Transverse colon (tissue), 4 donors: ENCODE measurements around the gene CDHR4.

Experiments used
- EP300 ChIP-seq: sonication (generic); formaldehyde crosslinking; IDR thresholded peaks from one replicate; pipeline ENCODE4 v1.6.1; 2017; ENCODE audit warnings: antibody characterized with exemption, low read depth
- POLR2A ChIP-seq: fragments of 450-650 bp; IDR thresholded peaks from one replicate; pipeline ENCODE4 v1.6.1; 2016; ENCODE audit warnings: antibody characterized with exemption, mild to moderate bottlenecking, moderate library complexity
- POLR2AphosphoS5 ChIP-seq, 3 donors: sonication (generic); formaldehyde crosslinking; IDR thresholded peaks; one replicate each; pipeline ENCODE4 v1.6.1; 2016; ENCODE audit warnings: antibody characterized with exemption in 3 of 3
- TF ChIP-seq, protein P1 (sequence below), 5 experiments: fragments of 200-600 bp in 3 of 5; fragments of 450-650 bp in 2 of 5; sonication (generic) in 3 of 5; IDR thresholded peaks; 1 replicate in 2 of 5; 2 replicates in 3 of 5; pipeline ENCODE4 v1.5.1; 2016 to 2017; ENCODE audit warnings: antibody characterized with exemption in 5 of 5, inconsistent platforms in 3 of 5, mild to moderate bottlenecking in 2 of 5, moderate library complexity in 1 of 5

DNA sequence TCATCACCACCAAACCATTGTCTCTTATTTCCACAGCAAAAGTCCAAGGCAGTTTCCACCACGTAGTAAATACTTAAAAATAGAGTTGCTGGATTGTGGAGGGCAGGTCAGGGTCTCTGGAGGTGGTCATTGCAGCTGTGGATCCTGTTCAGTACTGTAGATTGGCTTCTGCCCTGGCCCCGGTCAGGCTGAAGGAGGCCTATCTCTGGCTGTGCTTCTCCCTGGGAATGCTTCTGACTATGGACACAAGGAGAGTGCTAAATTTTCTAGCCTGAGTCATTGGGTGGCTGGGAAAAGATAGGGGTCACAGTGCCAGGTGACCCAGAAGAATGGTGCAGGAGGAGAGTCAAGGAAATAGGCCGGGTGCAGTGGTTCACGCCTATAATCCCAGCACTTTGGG lies 49.6 kb downstream of the CDHR4 start:
- TF ChIP-seq EP300: no peak
- TF ChIP-seq, protein P1, sequence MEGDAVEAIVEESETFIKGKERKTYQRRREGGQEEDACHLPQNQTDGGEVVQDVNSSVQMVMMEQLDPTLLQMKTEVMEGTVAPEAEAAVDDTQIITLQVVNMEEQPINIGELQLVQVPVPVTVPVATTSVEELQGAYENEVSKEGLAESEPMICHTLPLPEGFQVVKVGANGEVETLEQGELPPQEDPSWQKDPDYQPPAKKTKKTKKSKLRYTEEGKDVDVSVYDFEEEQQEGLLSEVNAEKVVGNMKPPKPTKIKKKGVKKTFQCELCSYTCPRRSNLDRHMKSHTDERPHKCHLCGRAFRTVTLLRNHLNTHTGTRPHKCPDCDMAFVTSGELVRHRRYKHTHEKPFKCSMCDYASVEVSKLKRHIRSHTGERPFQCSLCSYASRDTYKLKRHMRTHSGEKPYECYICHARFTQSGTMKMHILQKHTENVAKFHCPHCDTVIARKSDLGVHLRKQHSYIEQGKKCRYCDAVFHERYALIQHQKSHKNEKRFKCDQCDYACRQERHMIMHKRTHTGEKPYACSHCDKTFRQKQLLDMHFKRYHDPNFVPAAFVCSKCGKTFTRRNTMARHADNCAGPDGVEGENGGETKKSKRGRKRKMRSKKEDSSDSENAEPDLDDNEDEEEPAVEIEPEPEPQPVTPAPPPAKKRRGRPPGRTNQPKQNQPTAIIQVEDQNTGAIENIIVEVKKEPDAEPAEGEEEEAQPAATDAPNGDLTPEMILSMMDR (IDR thresholded peaks at IDR 0.05): no peak
- TF ChIP-seq POLR2A: no peak
- TF ChIP-seq POLR2AphosphoS5 (IDR thresholded peaks at IDR 0.05): no peak
